ENCODE data around the gene PIK3CA.
A peak's percentile ranks its signal among the peaks of the same experiment; 100 is the strongest.
"Not testable (repeated sequence)": the region's sequence is repeated elsewhere in the genome, so short reads cannot be mapped to it uniquely, and the experiment has no call there.

Gene PIK3CA

GRCh38 chr3:179215550-179215949 lies 67.4 kb downstream of the PIK3CA start:
- DNase-seq, result not testable (repeated sequence)

DNA sequence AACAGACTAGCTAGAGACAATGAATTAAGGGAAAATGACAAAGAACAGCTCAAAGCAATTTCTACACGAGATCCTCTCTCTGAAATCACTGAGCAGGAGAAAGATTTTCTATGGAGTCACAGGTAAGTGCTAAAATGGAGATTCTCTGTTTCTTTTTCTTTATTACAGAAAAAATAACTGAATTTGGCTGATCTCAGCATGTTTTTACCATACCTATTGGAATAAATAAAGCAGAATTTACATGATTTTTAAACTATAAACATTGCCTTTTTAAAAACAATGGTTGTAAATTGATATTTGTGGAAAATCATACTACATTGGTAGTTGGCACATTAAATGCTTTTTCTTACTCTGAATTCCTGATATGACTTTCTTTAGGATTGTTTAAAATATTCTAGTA lies 70.1 kb downstream of the PIK3CA start:
- DNase-seq, result not testable (repeated sequence)

DNA sequence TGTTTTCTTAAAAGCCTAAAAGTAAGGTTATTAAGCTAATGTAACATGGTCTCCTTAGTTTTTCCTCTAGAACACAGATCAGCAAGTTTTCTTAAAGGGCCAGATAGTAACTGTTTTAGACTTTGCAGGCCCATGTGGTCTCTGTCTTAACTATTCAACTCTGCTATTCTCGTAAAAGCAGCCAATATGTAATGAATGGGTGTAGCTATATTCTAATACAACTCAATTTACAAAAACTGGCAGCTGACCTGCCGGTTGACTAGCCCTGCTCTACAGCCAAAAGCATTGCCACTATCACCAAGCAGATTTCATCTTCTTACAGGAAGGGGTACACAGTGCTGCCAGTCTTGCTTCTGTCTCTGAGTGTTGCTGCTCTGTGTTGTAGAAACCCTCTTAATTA lies 75.4 kb downstream of the PIK3CA start:
- no peak for DNase-seq

- DNase-seq, result no peak
These were observed 76.4 kb downstream of the PIK3CA start for GRCh38 chr3:179224584-179224983.

DNA sequence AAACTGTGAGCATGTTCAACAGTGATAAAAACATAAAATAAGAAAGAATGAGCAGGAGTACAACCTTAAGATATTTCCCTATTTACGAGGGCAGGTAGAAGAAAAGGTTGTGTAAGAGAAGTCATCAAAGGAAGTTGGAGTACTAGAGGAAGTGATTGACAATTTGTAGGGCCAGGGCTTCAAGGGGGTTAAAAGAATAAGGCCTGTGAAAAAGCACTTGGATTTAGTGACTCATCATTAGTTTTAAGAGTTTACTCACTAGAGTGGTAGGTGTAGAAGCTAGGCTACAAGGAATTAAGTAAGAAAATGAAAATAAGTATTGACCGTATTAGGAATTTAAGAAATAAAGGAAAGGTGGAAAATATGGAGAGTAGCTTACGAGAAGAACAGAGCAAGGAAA lies 79.2 kb downstream of the PIK3CA start:
- no peak for DNase-seq

DNA sequence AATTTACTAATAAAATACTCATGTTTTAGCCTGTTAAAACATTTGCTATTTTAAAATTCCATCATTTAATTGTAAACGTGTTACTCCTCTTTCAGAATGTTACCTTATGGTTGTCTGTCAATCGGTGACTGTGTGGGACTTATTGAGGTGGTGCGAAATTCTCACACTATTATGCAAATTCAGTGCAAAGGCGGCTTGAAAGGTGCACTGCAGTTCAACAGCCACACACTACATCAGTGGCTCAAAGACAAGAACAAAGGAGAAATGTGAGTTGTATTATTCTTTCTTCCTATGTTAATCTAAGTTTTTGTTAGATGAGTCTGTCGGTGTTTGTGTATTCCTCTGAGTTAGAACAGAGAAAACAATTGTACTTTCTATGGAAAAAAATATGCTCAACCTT lies 81.0 kb downstream of the PIK3CA start:
- DNase-seq, result no peak

GRCh38 chr3:179233043-179233442 lies 84.9 kb downstream of the PIK3CA start:
- DNase-seq, result no peak

DNA sequence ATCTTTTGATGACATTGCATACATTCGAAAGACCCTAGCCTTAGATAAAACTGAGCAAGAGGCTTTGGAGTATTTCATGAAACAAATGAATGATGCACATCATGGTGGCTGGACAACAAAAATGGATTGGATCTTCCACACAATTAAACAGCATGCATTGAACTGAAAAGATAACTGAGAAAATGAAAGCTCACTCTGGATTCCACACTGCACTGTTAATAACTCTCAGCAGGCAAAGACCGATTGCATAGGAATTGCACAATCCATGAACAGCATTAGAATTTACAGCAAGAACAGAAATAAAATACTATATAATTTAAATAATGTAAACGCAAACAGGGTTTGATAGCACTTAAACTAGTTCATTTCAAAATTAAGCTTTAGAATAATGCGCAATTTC lies 86.0 kb downstream of the PIK3CA start:
- no peak for DNase-seq

GRCh38 chr3:179236669-179237301 lies 88.6 kb downstream of the PIK3CA start:
- DNase-seq, result no peak

GRCh38 chr3:179240299-179240698 lies 92.1 kb downstream of the PIK3CA start:
- not testable (repeated sequence) for DNase-seq

DNA sequence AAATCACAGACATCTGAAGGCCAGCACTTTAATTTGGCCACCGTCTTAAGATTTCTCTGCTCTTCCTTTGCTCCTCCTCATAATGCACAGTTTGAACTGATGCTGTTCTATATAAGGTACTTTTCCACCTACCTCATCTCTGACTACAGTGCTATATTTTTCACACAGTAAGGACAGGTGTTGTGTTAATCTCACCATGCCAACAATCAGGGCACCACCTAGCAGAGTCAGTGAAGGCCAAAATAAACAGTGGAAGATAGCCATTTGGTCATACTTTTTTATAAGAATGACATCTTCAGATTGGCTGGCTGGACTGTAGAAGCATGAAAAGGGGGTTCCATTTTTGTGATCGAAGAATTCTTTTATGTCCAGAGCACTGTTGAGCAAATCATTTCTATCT lies 94.7 kb downstream of the PIK3CA start:
- DNase-seq, result not testable (repeated sequence)

GRCh38 chr3:179244878-179245277 lies 96.7 kb downstream of the PIK3CA start:
- DNase-seq, result no peak

DNA sequence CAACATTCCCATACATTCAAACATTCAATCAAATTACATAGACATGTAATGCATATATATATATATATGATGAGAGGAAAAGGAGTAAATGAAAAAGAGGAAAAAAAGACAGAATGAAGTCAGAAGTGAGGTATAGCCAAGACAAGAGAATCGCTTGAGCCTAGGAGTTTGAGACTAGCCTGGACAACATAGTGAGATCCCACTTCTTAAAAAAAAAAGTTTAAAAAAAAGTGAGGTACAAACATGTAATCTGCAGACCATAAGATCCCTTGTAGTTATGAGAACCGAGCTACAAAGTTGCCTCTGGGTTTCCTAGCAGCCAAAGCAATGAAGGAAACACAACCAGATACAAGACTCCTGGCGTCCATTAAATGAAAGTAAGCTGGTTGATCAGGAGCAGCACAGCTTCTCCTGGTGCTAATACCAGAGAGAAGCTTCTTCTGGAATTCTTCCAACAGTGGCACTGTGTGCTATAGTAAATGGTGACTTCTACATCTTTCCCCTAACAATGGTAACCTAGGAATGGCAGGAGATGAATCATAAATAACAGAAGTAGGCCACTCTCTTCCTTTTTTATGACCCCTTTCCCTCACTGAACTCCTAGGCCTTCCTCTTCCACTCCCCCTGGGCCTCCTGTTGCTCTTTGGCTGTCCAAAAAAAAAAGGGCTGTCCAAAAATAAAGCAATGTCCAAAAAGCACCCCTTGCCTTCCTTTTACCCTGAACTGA lies 99.3 kb downstream of the PIK3CA start:
- no peak for DNase-seq

DNA sequence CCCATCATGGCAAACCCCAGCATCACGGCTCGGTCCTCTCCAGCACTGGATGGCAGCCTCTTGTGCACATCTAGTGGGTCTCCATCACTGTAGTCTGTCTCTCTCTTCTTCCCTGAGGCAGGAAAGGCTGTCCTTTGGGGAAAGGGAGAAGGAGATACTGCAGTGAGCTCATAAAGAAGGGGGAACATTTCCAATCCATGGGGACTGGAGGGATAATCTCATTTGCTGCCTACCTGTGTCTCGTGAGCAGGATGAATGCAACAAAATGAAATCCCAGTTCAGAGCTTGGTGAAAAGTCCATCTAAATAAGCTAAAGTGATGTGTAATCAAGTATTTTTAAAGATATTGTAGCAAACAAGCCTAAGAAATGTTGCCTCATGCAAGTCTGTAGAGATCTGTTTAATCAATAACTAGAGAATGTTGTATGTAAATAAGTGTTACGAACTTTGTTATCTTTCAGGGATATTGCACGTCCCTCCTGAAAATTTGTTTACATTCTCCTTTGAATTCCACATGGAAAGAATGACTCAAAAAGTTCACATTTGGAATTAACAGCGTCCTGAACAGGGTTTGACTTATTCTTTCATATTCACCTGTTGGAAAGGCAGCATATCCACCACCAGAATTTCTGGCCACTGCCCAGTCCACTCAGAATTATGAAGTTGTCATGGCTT lies 102.8 kb downstream of the PIK3CA start, which contains the start of gene KCNMB3:
KCNMB3 (minus strand) TSS at position 312 of the 674 bp plus-strand sequence; CDS start at position 188, 124 bp downstream.
- no peak for DNase-seq

DNA sequence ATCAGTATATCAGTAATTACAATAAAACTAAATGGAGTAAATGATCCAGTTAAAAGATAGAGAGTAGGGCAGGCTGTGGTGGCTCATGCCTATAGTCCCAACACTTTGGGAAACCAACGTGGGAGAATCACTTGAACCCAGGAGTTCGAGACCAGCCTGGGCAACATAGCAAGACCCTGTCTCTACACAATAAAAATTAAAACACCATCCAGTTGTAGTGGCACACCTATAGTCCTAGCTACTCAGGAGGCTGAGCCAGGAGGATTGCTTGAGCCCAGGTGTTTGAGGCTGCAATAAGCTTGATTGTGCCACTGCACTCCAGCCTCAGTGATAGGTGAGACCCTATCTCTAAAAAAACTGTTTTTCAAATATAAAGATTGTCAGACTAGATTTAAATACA lies 108.7 kb downstream of the PIK3CA start:
- DNase-seq, result no peak

GRCh38 chr3:179257742-179258141 lies 109.6 kb downstream of the PIK3CA start:
- DNase-seq, result not testable (repeated sequence)

DNA sequence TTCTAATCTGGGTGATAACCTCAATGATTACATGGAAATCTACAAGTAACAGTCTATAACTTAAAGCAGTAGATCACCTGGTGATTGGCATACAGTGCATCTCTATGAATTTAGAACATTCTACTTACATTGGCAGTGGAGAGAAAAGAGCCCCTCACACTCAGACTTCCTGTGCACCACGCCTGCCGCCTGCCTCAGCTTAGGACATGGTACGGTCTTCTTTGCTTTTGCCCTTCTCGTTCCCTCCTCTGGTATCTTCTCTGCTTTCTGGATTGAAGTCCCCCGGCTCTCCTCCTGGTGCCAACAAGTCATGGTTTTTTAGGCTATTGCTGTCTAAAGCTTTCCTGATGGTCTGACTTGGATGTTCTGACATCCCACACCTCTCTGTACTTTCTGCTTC lies 110.7 kb downstream of the PIK3CA start:
- no peak for DNase-seq

GRCh38 chr3:179259959-179260756 lies 112.0 kb downstream of the PIK3CA start:
- not testable (repeated sequence) for DNase-seq

DNA sequence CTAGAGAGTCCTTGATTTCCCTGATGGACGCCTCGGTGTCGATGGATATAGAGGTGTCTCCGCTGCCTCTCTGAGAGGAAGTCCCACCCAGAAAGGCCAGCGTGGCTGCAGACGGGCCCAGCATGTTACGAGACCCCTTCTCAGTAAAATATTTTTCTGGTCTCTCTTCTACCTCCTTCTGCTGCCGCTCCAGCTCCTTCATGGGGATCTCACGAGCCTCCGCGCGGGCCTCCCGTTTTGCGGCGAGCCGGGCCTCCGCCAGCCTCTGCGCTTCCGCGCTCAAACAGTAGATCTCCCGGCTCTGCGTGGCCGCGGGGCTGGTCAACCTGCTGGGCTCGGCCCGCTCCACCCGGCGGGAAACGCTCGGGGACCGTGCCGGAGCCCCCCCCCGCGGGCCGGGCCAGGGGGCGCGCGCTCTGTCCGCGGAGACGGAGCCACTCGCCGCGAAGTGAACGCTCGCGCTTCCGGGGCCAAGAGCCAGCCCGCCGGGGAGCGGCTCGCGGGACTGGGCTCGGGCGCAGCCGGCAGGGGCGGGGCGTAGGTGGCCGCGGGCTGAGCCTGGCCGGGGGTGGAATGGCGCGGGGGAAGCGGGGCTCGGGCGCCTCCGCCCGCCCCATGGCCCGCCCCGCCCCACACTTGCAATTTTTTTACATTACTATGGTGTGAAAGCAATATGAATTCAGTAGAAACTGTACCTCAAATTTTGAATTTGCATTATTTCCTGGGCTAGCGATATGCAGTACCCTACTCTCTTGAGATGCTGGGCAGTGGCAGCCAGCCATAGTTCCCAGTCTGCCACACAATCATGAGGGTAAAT lies 113.0 kb downstream of the PIK3CA start:
- peak; percentile 89 for DNase-seq

GRCh38 chr3:179263134-179263533 lies 115.0 kb downstream of the PIK3CA start:
- DNase-seq, result no peak

- DNase-seq, result no peak
These were observed 116.3 kb downstream of the PIK3CA start for GRCh38 chr3:179264449-179264848.

- no peak for DNase-seq
These were observed 116.9 kb downstream of the PIK3CA start for GRCh38 chr3:179265092-179265491.
